Central memory CD4-positive, alpha-beta T cell (primary cell): ENCODE data around the gene NBDY.
"Not testable (repeated sequence)": the region's sequence is repeated elsewhere in the genome, so short reads cannot be mapped to it uniquely, and the experiment has no call there.

Source experiments
- DNase-seq: peaks from one replicate; pipeline ENCODE4 v3.0.0; 2022
- total RNA-seq, 3 experiments: gene quantifications; one replicate each; lab custom pipeline; 2026; lab: John Stamatoyannopoulos, UW

Gene NBDY
- 10.4 to 20.3 (median 13.7) reads per million in 3 experiments for total RNA-seq

- DNase-seq: peak; percentile 46
These were observed at the start of gene NBDY for GRCh38 chrX:56729152-56729850. Gene NBDY (plus strand): TSS chrX:56729243. CDS start chrX:56729354, 111 bp downstream.

DNA sequence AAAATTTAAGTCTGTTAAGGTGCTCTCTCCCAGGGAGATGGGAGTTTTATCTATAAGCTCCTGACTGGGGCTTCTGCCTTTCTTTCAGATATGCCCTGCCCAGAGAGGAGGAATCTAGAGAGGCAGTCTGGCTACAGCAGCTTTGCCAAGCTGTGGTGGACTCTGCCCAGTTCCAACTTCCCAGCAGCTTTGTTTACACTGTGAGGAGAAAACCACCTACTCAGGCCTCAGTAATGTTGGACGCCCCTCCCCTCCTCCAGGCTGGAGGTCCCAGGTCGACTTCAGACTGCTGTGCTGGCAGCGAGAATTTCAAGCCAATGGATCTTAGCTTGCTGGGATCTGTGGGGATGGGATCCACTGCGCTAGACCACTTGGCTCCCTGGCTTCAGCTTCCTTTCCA, 24.5 kb upstream of the NBDY start:
- not testable (repeated sequence) for DNase-seq

GRCh38 chrX:56726605-56727004, 2.4 kb upstream of the NBDY start:
- peak; percentile 50 for DNase-seq

DNA sequence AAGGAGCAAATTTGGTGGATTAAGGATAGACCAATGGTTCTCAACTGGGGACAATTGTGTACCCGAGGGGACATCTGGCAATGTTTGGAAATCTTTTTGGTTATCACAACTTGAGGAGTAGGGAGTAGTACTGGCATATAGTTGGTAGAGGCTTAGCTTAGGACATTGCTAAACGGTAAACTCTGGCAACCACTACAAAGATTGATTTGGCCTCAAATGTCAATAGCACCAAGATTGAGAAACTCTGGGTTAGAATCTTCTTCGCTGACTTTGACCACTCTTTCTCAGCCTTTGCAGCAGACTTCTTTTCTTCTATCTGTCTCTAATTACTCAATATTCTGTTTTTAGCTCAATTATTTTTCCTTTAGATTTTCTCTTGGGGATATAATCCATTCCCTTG, 1.5 kb upstream of the NBDY start:
- no peak for DNase-seq

DNA sequence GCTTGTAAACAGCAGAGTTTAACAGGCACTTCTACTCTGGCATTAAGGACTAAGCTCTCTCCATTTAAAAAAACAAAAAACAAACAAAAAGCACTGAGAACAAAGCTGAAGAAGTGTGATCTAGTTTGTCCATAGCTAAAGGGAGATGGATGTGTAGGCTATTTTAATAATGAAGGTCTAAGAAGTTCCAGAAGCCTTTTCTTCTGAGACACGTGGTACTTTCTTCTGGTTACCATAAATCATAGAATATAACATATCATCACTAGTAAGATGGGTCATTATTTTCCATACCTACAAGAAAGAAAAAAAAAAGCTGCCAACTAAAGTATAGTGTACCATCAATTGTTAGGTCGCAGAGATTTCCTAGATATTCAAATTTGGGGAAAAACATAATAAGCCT, 722 bp upstream of the NBDY start:
- DNase-seq: no peak

- DNase-seq: peak; percentile 37
These were observed 291 bp upstream of the NBDY start for GRCh38 chrX:56728752-56729151.

GRCh38 chrX:56733459-56734046, 4.5 kb downstream of the NBDY start:
- DNase-seq: peak; percentile 43

- no peak for DNase-seq
These were observed 7.2 kb downstream of the NBDY start for GRCh38 chrX:56736219-56736618.

- no peak for DNase-seq
These were observed 9.6 kb downstream of the NBDY start for GRCh38 chrX:56738670-56739069.

GRCh38 chrX:56744996-56745395, 16.0 kb downstream of the NBDY start:
- no peak for DNase-seq

GRCh38 chrX:56746996-56747395, 18.0 kb downstream of the NBDY start:
- no peak for DNase-seq

DNA sequence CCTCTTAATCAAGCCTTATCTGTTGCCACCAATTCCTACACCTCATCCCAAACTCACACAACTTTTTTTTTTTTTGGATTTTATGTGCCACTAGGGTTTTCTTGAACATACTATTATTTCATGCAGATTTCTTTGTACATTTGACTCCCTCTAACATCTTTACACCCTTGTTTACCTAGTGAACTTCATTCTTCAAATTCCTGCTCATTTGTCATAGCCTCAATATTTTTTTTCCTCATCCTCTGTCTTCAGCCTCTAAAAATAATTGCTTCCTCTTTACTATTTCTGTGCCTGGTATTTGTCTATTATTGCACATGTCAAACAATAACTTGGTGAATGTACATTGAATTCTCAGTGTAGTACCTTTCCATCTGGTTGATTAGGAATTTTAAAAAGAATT, 22.0 kb downstream of the NBDY start:
- DNase-seq: no peak

GRCh38 chrX:56757327-56757726, 28.3 kb downstream of the NBDY start:
- DNase-seq: no peak

- no peak for DNase-seq
These were observed 29.4 kb downstream of the NBDY start for GRCh38 chrX:56758456-56758855.

DNA sequence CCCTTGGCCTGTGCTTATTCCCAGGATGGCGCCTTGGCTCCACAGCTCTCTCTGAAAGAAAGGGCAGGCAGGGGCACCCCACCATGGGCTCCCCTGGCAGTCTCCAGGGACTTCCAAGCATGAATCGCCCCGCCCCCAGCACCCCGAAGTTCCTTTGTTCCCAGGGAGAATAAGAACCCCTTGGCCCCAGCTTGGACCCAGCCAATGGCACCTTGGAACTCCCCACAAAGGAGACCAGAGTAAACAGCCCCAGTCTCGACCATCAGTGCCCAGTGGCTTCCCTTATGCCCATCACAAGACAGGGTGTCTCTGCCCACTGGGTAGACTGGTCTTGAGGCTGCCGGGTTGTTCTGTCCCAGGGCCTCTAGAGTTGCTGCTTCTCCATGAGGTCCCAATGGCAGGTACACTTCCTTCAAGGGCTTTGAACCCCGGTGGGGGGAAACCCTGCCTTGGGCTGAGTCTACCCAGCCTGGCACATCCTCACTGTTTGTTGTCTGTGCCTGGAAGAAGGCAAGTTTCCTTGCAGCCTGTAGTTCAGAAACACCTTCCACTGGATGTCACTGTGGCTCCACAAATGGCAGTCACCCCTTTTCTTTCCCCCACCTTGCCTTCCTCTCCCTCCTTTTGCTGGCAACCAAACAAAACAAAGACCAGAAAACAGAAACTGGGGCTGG, 30.8 kb downstream of the NBDY start:
- no peak for DNase-seq

- DNase-seq: not testable (repeated sequence)
These were observed 31.5 kb downstream of the NBDY start for GRCh38 chrX:56760410-56761124.

- no peak for DNase-seq
These were observed 32.1 kb downstream of the NBDY start for GRCh38 chrX:56761167-56761566.

DNA sequence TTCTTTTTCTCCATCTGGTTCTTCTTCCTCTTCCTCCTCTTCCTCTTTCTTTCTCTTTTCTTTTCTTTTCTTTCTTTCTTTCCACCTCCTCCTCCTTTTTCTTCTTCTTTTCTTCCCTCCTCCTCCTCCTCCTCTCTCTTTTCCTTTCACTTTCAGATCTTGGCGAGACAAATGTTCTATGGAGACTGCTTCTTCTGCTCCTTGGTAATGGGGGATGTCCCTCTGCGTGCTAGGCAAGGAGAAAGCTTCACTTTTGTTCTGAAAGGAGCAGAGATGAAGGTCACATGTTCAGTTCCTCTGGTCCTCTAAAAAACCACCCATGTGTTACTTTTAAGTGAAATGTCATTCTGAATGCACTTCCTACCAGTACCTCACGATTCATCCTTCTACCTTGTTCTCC, 33.2 kb downstream of the NBDY start:
- no peak for DNase-seq

DNA sequence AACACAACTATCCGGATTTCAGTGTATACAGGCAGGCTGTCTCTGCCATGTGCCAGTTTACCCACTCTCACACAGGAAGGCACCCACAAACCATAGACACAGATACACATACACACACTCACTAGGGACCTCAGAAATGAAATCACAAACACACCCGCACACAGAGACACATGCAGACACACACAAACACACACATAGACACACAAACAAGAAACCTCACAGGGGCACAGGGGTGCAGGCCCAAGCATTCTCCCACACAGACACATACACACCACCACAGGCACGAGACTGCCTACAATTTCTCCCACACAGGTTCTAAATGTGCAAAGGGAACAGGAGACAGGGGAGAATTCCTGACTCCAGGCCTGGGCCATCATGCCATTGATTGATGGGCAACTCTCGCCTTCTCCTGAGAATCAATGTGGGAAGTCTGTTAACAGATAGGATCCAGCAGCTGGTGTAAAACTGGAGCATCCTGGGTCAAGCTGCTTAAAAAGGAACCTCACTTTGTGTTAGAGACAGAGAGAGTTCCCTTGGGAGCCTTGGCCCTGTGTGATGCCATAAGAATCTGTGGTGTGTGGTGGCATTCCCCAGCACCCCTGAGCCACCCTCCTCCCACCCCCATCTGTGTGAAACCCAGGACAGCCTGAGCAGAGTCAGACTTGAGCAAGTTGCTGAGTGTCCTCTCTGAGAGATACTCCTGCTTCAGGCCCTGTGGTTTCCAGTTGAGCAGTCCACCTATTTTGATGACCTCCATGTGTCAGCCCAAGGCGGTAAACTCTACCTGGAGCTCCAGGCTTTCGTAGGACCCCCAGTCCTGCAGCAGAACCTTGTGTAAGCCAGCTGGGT, 33.9 kb downstream of the NBDY start:
- DNase-seq: no peak

DNA sequence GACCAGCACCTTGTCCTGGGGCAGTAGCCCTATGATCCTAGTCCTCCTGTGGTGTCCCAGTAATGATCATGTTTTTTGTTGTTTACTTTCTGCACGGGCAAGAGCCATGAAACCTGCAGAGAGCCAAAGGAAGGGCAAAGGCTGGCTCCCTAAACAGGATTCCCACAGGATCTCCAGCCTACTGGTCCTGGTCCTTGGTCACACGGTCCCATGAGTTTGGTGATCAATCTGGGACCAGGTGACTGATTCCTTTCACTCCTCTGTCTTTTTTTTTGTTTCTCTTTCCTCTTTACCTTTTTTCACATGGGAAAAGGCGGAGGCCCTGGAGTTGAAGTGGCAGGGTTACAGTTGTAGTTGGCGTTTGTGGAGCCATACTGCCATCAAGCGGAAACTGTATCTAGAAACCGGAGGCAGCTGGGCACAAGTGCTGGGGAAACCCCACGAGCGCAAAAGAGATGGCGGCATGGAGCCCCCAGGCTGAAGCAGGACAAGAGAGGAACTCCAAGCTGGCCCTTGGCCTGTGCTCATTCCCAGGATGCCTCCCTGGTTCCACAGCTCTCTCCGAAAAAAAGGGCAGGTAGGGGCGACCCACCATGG, 34.6 kb downstream of the NBDY start:
- peak; percentile 86 for DNase-seq

- DNase-seq: peak; percentile 90
These were observed 35.3 kb downstream of the NBDY start for GRCh38 chrX:56764153-56764974.
